HG03108 (cell line): Measurements from ENCODE around the gene MYCBP2.
"Not testable (repeated sequence)": the region's sequence is repeated elsewhere in the genome, so short reads cannot be mapped to it uniquely, and the experiment has no call there.

Experiments
- ATAC-seq: cut with Tn5 transposase; IDR thresholded peaks from one replicate; pipeline ENCODE4 v1.9.1; 2021; ENCODE audit warnings: moderate library complexity; ENCODE audit not compliant: unreplicated experiment

Gene MYCBP2

DNA sequence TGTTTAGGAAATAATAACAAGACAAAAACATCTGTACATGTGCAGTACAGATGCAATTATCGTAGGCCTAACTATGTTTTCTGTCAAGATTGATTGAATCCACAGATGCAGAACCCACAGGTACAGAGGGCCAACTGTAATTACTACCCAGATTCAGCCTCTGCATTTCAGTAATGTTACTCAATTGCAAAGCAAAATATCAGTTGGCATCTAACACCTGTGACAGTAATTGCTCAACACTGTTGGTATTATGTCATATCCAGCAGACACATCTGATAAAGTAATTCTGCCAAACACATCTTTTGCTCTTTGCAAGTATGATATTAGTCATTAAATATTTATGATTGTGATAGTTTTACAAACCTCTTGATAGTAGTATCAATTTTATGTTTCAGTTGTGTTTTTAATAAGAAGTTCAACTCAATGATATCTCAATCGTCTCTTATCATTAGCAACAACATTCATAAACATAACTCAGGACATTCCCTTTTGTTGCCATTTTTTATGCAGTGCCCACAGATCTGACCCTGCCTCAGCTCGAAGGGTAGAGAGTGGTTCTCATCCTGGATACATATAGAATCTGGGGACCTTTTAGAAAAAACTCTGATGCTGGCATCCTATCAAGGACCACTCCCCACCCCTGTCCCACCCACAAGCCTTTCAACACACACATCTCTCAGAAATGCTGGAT, 104.7 kb downstream of the MYCBP2 start:
- ATAC-seq: no peak

DNA sequence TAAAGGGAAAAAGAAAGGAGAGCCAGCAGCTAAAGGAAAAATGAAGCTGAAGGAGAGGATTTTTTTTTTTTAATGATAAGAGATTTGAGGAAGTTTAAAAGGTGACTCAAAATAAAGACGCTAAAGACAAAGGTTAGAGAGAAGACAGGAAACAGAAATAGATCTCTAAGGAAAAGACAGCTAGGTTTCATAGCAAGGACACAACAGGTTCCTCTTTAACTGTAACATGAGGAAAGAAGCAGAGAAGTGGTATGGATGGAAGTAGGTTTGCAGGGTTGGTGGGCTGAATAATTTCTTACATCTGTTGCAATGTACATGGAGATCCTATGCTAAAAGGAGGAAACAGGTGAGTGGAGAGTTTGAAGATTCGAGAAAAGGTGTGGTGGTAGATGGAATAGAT, 107.5 kb downstream of the MYCBP2 start:
- no peak for ATAC-seq

DNA sequence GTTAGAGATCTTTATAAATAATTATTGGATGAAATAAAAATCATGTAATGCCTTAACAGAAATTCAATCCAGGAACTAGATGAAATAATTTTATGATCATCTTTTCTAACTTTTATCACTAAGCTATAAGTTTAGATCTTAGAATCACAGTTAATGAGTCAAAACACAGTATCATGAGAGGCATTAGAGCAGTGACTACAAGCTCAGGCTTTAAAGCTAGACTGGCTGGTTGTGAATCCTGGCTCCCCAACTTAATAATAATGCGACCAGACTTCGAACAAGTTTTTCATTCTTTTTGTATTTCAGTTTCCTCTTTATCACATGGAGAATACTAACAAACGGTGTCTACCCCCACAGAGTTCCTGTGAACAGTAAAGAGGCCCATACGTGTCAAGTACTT, 108.6 kb downstream of the MYCBP2 start:
- ATAC-seq: no peak

DNA sequence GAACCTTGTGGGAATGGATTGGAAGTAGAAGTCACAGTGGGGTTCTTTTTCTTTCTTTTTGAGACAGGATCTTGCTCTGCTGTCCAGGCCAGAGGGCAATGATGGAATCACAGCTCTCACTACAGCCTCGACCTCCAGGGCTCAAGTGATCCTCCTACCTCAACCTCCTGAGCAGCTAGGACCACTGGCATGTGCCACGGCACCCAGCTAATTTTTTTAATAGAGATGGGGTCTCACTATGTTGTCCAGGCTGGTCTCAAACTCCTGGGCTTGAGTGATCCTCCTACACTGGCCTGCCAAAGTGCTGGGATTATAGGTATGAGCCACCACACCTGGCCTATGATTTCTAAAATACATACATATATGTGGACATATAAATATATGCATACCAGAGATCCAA, 111.4 kb downstream of the MYCBP2 start:
- ATAC-seq: no peak

DNA sequence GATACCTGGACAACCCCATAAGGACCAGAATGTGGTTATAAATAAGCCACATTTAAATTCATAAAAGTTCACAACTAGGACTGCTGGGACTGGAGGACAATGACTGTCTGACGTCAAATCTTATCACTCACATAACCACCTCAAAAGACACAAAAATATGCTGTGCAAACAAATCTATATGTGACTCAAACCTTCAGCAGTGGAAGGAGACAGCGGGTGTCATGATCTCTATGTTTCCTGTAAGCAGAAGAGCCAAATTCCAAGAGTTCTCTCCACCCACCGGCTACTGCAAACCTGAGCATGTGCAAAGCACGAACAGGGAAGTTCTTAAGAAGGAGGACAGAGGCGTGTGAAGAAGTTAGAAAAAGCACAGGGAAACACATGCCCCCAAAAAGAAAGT, 113.2 kb downstream of the MYCBP2 start:
- ATAC-seq: no peak

DNA sequence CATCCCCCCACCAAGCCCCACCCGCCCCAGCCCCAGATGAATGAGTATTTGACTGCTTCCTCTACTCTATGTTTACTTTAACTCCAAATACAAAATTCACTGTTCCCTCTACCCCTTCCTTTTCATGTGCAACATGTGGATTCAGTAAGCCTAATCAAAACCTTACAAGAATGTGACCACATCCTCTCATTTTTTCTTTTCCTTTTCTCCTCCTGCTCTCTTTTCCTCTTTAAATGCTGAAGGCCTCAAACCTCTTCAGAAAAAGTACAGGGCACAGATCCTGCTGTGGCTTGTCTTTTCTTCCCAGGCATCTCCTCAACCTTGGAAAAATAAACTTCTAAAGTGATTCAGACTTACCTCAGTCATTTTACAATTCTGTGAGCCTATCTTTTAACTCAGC, 119.0 kb downstream of the MYCBP2 start:
- no peak for ATAC-seq

DNA sequence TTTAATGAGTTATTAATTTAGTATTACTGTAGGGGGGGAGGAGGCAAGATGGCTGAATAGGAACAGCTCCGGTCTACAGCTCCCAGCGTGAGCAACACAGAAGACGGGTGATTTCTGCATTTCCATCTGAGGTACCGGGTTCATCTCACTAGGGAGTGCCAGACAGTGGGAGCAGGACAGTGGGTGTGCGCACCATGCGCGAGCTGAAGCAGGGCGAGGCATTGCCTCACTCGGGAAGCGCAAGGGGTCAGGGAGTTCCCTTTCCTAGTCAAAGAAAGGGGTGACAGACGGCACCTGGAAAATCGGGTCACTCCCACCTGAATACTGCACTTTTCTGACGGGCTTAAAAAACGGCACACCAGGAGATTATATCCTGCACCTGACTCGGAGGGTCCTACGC, 127.9 kb downstream of the MYCBP2 start:
- ATAC-seq: not testable (repeated sequence)

DNA sequence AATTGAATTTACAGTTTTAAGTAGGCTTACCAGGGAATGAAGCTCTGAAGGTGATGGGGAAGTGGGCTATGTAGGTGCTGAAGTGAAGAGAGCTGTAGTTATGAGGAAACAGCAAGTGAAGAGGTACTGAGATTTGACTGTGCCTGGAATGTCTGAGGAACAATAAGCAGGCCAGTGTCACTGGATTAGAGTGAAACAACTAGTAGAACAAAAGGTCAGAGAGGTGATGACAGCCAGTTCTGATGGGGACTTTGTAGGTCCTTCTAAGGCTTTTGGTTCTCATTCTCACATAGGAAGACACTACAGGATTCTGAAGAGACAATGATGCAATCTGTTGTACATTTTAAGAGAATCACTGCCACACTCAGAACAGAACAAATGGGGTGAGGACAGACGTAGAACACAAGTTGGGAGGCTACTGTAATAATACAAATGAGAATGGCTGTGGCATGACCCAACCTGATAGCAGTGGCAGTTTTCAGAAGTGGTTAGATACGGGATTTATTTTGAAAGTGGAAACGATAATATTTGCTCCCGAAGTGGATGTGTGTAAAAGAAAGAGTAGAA, 130.8 kb downstream of the MYCBP2 start:
- no peak for ATAC-seq

DNA sequence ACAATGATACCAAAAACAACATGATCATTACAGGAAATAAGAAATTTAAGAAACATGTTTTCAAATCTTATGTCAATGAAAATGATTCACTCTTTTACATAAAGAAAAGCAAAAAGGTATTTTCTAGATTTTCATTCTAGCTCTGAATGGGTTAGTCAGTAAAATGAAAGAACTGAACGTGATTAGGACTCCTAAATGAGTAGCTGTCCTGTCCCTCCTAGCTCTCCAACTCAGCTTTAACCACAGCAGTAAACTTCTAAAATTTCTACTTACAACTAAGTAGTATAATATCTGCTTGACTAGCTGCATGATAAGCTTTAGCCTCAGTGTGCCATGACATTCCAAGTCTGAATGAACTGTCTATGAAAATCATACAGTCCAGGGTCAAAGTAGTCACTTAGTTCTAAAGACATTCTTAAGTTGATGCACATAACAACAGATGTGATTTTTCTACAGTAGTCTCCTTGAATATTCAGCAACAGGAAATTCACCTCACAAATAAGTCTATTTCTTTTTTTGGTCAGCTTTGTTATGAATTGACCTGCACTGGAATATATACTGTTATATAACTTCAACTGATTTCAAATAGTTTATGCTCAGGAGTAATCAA, 136.4 kb downstream of the MYCBP2 start:
- no peak for ATAC-seq

DNA sequence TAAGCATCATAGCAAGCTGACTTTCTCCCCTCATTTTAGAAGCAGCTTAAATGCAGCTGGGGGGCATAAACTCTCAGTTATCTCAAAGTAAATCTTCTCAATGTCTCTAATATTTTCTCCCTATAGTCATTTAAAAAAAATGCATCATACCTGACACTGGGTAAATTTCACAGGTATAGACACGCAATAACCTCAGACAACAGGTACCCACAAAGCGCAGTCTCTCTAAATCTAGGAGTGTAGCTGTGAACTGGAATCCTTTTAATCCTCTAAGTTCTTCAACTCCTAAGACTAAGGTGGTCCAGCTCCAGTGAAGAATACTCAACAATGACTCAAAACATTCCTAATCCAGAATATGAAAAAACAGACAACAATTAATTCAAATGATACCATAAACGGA, 141.2 kb downstream of the MYCBP2 start:
- ATAC-seq: no peak

DNA sequence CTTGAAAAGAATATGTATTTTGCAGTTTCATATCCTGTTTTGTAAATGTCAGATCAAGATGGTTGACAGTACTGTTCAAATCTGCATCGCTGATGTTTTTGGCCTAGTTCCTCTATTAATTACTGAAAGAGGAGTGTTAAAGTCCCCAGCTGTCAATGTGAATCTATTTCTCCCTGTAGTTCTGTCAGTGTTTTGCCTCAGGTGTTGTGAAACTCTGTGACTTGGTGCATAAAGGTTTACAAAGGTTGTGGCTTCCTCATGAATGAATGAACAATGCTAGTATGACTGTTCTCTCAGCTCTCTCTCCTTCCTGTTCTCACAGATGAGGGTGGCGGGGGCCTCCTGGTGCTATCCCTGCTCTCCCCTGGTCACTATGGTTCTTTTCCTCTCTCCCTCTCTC, 142.4 kb downstream of the MYCBP2 start:
- ATAC-seq: peak; percentile 97

DNA sequence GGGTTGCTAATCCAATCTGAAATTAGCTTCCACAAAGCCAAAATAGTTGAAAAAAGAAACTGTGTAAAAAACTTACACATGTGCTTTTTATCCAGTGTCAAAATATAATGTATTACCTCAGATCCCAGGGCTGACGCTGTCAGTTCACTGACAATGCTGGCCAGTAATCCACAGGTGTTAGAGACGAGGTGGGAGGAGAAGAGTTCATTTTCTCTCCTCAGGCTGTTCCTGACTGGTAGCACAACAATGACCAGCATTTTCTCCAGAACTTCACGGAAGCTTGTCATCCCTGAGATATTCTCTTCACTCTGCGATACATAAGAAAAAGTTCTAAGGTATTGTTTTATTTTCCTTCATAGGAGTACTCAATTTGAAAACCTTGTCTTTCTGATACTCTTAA, 146.9 kb downstream of the MYCBP2 start:
- no peak for ATAC-seq

DNA sequence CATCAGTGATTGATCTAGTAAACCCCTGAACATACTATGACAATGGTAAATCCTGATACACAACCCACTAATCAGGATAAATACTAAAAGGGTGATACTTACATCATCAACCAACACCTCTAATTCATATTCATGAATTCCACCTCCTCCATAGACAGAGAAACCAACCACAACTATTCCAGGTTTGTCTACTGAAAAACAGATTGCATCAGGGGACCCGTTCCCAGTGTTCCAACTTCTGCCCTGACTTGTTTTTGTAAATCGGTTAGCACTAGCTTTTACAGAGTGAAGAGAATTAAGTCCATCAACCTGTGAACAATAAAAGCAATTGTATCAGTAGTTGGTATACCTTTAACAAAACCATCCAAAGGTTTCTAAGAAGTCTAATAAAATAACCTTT, 149.2 kb downstream of the MYCBP2 start:
- ATAC-seq: no peak

DNA sequence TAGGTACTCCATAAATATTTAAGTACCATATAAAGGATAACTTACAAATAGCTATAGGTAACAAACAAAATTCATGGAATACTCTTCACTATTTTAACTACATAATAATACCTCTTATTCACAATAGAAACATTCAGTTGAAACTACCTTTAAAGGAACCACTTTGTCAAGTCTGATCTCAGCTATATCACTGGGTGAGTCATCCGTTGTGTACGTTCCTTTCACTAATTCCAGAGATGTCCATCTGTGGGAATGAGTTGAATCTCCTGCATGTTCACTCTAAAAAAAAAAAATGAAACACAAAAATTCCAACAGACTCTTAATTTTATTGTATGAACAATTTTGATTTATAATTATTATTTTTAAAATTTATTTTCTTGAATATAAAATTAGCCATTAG, 150.5 kb downstream of the MYCBP2 start:
- no peak for ATAC-seq

DNA sequence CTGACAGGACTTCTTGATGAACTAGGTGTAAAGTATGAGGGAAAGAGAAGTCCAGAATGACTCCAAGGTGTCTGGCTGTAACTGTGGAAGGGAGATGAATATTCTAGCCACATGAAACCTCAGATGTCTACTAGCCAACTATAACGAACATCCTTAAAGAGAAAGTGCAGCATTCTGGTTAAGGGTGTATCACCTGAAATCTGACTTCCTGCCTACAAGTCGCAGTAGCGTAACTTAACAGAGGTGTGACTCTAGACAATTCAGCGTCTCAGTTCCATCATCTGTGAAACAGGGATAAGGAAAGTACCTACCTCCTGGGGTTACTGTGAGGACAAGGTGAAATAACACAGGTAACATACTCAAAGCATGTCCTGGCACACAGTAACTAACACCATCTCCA, 154.2 kb downstream of the MYCBP2 start:
- ATAC-seq: no peak

DNA sequence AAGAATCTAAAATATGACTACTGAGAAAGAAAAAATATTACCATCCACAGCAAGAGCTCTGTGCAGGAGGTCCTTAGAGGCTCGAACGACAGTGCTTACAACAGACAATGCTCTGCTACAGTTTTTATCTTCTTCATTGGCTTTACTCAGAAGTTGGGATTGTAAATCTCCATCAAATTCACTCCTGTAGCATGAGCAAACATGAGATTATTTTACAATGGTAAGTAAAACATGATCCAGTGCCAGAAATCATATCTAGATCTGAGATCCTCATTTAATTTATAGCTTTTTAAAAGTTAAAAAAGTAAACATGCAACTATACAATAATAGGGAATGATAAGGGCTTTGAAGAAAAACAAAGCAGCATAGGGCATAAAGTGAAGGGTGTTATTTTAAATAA, 155.4 kb downstream of the MYCBP2 start:
- no peak for ATAC-seq

DNA sequence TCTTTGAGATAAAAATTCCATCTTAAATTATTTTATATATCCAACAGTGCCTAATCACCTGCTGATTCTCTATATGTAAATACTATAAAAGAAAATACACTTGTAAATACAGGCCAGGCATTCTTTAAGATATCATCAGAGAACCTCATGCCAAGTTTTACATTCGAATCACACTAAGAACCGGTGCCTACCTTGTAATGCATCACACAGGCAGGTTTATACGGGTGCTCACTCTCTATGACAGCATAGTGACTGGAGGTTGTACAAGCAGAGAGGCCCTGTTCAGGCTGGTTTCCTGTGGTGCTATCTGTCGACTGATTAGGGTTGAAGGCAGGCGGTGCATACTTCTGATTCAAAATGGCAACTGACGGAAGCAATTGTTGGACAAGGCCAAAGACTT, 158.7 kb downstream of the MYCBP2 start:
- ATAC-seq: no peak

DNA sequence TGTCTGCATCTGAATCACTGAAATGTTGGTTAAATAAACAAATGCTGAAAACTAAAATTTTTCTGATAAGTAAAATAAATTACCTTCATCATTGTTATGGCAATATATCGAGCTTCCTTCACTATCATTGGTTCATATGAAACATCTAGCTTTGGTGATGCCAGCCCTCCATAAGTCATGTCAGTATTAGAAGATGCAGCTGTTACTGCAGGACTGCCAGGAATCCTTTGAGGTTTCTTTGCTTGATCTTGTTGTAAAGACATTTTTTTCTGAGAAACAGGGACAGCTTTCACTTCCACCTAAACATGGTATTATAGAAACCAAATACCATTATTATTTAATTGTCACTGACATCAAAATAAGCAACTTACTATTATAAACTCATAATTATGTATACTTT, 176.2 kb downstream of the MYCBP2 start:
- no peak for ATAC-seq

DNA sequence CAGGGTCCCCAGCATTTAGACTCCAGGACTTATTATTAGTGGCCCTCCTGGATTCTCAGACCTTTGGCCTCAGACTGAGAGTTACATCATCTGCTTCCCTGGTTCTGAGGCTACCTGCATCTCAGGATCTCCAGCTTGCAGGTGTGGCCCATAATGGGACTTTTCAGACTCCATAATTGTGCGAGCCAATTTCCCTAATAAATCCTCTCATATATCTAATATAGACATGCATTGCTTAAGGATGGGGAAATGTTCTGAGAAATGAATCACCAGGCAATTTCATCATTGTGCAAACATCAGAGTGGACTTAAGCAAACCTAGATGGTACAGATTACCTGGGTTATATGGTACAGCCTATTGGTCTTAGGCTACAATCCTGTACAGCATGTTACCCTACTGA, 183.5 kb downstream of the MYCBP2 start:
- no peak for ATAC-seq

DNA sequence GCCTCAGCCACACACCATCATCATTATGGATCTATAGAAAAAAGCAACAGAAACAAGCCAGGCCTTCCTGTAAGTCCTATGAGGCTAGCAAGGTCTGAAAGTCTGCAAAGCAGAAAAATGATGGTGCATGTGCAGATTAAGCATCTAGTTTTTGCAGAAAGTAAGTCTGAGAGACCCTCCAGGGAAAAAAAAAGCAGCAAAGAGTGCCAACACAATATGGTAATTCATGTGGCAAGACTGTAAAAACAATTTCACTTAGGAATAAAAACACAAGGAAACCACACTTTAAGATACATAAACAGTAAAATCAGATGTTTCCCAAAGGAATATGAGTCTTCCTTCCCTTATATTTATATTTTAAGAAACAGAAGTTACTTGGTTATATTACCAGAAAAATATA, 187.6 kb downstream of the MYCBP2 start:
- ATAC-seq: no peak

DNA sequence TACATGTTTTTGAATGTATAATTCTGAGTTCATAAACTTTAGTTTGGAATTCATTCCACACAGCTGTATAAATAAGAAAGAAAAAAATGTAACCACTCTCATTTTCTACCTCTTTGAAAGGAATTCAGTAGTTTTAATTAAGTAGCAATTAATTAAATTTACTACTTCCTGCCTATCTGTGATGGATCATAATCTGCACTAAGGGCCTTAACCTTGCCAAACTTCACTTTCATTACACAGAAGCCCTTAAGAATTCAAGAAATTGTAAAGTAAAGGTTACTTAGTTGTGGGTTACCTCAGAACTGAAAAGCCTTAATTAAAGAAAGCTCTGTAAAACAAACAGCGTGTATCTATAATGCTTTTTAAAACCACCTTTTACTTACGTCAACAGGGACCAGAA, 188.1 kb downstream of the MYCBP2 start:
- no peak for ATAC-seq

DNA sequence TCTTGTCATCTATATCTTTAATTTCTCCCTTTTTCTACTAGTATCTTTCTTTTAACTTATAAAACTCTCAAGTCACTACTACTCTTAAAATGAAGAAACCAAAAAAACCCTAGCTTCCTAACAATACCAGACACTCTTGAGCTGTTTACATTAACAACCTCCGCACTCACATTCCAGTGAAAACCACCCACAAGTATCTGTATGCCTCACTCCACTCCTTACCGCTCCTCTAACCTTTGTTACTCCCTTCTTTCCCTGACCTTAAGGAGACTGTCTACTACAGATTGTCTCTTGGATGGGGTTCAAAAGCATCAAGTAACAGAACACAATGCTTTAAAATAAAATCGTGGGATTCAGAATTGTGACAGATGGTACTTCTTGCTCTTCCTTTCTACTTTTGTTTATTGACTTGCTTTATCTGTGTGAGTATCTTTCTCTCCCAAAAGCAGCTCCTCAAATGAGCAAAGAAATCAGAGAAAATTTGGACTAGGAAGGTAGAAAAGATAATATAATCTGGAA, 189.9 kb downstream of the MYCBP2 start:
- ATAC-seq: no peak

DNA sequence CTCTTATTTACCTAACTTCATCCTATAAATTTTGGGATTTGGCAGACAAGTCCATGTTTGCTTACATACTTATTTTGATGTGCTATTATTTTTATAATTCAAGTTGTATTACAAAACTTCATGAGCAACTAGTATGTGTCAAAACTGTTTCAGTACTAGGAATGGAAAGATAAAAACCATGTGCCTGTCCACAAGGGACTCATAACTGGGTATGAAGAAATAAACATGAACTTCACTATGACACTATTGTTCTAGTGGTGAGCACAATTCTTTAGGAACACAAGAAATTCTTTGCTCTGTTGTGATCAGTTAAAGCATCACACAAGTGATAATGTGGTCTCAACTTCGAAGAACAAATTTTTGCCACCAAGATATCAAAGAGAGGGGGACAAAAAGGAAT, 202.5 kb downstream of the MYCBP2 start:
- no peak for ATAC-seq
